H1 (cell line): ENCODE measurements around the gene SH2D1B. TPM values are rescaled to one million over a fixed set of nuclear protein-coding genes. Genes with fewer than 3 reads are reported as not detected.

Source experiments
- CTCF ChIA-PET: fragments of 300-600 bp; sonication (Branson Sonifier 250); formaldehyde crosslinking; loops from one replicate; lab custom pipeline; 2021; ENCODE audit not compliant: partially characterized antibody; lab: Charles Lee
- POLR2A ChIA-PET: fragments of 300-600 bp; sonication (Branson Sonifier 250); formaldehyde crosslinking; loops from one replicate; lab custom pipeline; 2021; ENCODE audit warnings: inconsistent platforms; ENCODE audit not compliant: partially characterized antibody; lab: Charles Lee
- DNase-seq, 2 experiments: peaks; one replicate each; pipeline versions ENCODE4 v3.0.0 to v3.0.0-alpha.2; 2010 to 2022; ENCODE audit warnings: low spot score in 2 of 2, low read depth in 1 of 2, mixed read lengths in 1 of 2
- FAIRE-seq: peaks from 2 replicates; lab custom pipeline; 2011; peaks lifted over from hg19 to GRCh38; lab: Jason Lieb, UNC
- H2AFZ ChIP-seq: 2 replicates; pipeline ENCODE4 v1.8.1; 2012; ENCODE audit warnings: low read length, inconsistent platforms
- H2AK5ac ChIP-seq: 2 replicates; pipeline ENCODE4 v1.6.1; 2013; ENCODE audit warnings: low read depth, low read length
- H2BK120ac ChIP-seq: replicated peaks from 2 replicates; pipeline ENCODE3; 2013; ENCODE audit warnings: low read depth, low read length, inconsistent platforms
- H2BK12ac ChIP-seq: 2 replicates; pipeline ENCODE4 v1.6.1; 2013; ENCODE audit warnings: low read depth, low read length
- H2BK15ac ChIP-seq: 2 replicates; pipeline ENCODE4 v1.6.1; 2013; ENCODE audit warnings: low read length
- H2BK20ac ChIP-seq: 2 replicates; pipeline ENCODE4 v1.6.1; 2013; ENCODE audit warnings: low read length
- H2BK5ac ChIP-seq: 2 replicates; pipeline ENCODE4 v1.6.1; 2013; ENCODE audit warnings: low read depth, low read length
- H3K14ac ChIP-seq: 2 replicates; pipeline ENCODE4 v1.6.1; 2013; ENCODE audit warnings: inconsistent platforms; ENCODE audit not compliant: insufficient read length
- H3K18ac ChIP-seq: 2 replicates; pipeline ENCODE4 v1.6.1; 2013; ENCODE audit warnings: low read length; ENCODE audit errors: extremely low read depth
- H3K23ac ChIP-seq: 2 replicates; pipeline ENCODE4 v1.6.1; 2013; ENCODE audit warnings: inconsistent platforms; ENCODE audit not compliant: insufficient read length
- H3K23me2 ChIP-seq: 2 replicates; pipeline ENCODE4 v1.6.1; 2013; ENCODE audit warnings: low read depth, low read length
- H3K27ac ChIP-seq: 2 replicates; pipeline ENCODE4 v1.6.1; 2011; ENCODE audit warnings: low read depth, low read length, inconsistent platforms
- H3K27me3 ChIP-seq, 4 experiments: replicated peaks in 1 of 4; 1 replicate in 1 of 4; 2 replicates in 3 of 4; pipeline versions ENCODE4 v1.6.1 to v1.8.1; 2011 to 2013; ENCODE audit warnings: low read length in 3 of 4, mild to moderate bottlenecking in 3 of 4, inconsistent platforms in 2 of 4, mixed read lengths in 2 of 4, moderate library complexity in 1 of 4; ENCODE audit not compliant: control insufficient read depth in 3 of 4, insufficient read depth in 3 of 4; ENCODE audit errors: extremely low read depth in 1 of 4
- H3K36me3 ChIP-seq, 4 experiments: 2 replicates each; pipeline versions ENCODE4 v1.6.1 to v1.8.1; 2011 to 2013; ENCODE audit warnings: mild to moderate bottlenecking in 4 of 4, low read length in 3 of 4, moderate library complexity in 2 of 4, control low read depth in 1 of 4, inconsistent platforms in 1 of 4; ENCODE audit not compliant: insufficient read depth in 4 of 4, control insufficient read depth in 2 of 4
- H3K4ac ChIP-seq: replicated peaks from 2 replicates; pipeline ENCODE3; 2013; ENCODE audit warnings: low read length, low read depth, mixed read lengths, inconsistent platforms; ENCODE audit not compliant: insufficient read length
- H3K4me1 ChIP-seq, 4 experiments: replicated peaks in 1 of 4; 1 replicate in 1 of 4; 2 replicates in 3 of 4; pipeline versions ENCODE4 v1.6.1 to v1.8.1; 2011 to 2013; ENCODE audit warnings: low read length in 3 of 4, inconsistent platforms in 2 of 4, mixed read lengths in 1 of 4; ENCODE audit not compliant: insufficient read depth in 4 of 4, control insufficient read depth in 3 of 4
- H3K4me2 ChIP-seq, 2 experiments: 2 replicates each; pipeline versions ENCODE4 v1.6.1 to v1.8.1; 2011 to 2013; ENCODE audit warnings: low read depth in 2 of 2, low read length in 2 of 2, control low read depth in 1 of 2, inconsistent platforms in 1 of 2, mild to moderate bottlenecking in 1 of 2; ENCODE audit not compliant: insufficient read depth in 1 of 2
- H3K4me3 ChIP-seq, 4 experiments: fragments of 200-600, 300-600 bp in 1 of 4; sonication (generic), shearing (Covaris generic), sonication (Bioruptor Twin) in 1 of 4; 2 replicates each; pipeline versions ENCODE4 v1.5.1 to v1.8.1; 2011 to 2016; ENCODE audit warnings: low read length in 4 of 4, low read depth in 3 of 4, control low read depth in 2 of 4, inconsistent platforms in 2 of 4, mild to moderate bottlenecking in 2 of 4, mixed read lengths in 1 of 4, moderate library complexity in 1 of 4; ENCODE audit not compliant: insufficient read depth in 2 of 4; ENCODE audit errors: extremely low read depth in 1 of 4
- H3K56ac ChIP-seq: replicated peaks from 2 replicates; pipeline ENCODE3; 2013; ENCODE audit warnings: low read depth, mild to moderate bottlenecking, mixed read lengths, low read length, inconsistent platforms; ENCODE audit not compliant: insufficient read length
- H3K79me1 ChIP-seq: 2 replicates; pipeline ENCODE4 v1.6.1; 2013; ENCODE audit warnings: low read depth, low read length, control low read depth
- H3K79me2 ChIP-seq, 2 experiments: 2 replicates each; pipeline versions ENCODE4 v1.6.1 to v1.8.1; 2012 to 2013; ENCODE audit warnings: low read length in 2 of 2, mild to moderate bottlenecking in 2 of 2, inconsistent platforms in 1 of 2; ENCODE audit not compliant: insufficient read depth in 2 of 2, control insufficient read depth in 1 of 2
- H3K9ac ChIP-seq, 4 experiments: replicated peaks in 1 of 4; 1 replicate in 1 of 4; 2 replicates in 3 of 4; pipeline versions ENCODE4 v1.6.1 to v1.8.1; 2011 to 2013; ENCODE audit warnings: low read depth in 3 of 4, low read length in 3 of 4, control low read depth in 2 of 4, mild to moderate bottlenecking in 2 of 4, moderate library complexity in 2 of 4, inconsistent platforms in 1 of 4; ENCODE audit errors: extremely low read depth in 1 of 4
- H3K9me3 ChIP-seq, 2 experiments: 2 replicates each; pipeline versions ENCODE4 v1.6.1 to v1.8.1; 2012 to 2013; ENCODE audit warnings: mild to moderate bottlenecking in 2 of 2, moderate library complexity in 2 of 2, control low read depth in 1 of 2, inconsistent platforms in 1 of 2, low read depth in 1 of 2, low read length in 1 of 2, mixed read lengths in 1 of 2; ENCODE audit not compliant: insufficient read depth in 2 of 2
- H4K20me1 ChIP-seq, 2 experiments: replicated peaks in 1 of 2; 2 replicates each; pipeline versions ENCODE3 to v1.8.1; 2011 to 2013; ENCODE audit warnings: inconsistent platforms in 2 of 2, low read length in 2 of 2, mild to moderate bottlenecking in 1 of 2; ENCODE audit not compliant: insufficient read depth in 2 of 2, control insufficient read depth in 1 of 2
- H4K5ac ChIP-seq: 2 replicates; pipeline ENCODE4 v1.6.1; 2013; ENCODE audit warnings: low read length, low read depth, mixed read lengths, inconsistent platforms; ENCODE audit not compliant: insufficient read length
- H4K8ac ChIP-seq: 2 replicates; pipeline ENCODE4 v1.8.0; 2013; ENCODE audit warnings: mild to moderate bottlenecking, moderate library complexity, low read length, inconsistent platforms; ENCODE audit not compliant: insufficient read depth; ENCODE audit errors: extremely low read depth
- H4K91ac ChIP-seq: replicated peaks from 2 replicates; pipeline ENCODE3; 2013; ENCODE audit warnings: low read length, mixed read lengths, inconsistent platforms; ENCODE audit not compliant: insufficient read length
- CBX5 ChIP-seq: fragments of 300-800, 300-1000 bp; sonication (generic); IDR thresholded peaks from 2 replicates; pipeline ENCODE4 v1.7.1; 2016; ENCODE audit warnings: antibody characterized with exemption, low read length, low read depth
- CTBP2 ChIP-seq: IDR thresholded peaks from 2 replicates; pipeline ENCODE4 v1.7.0; 2011; ENCODE audit warnings: borderline replicate concordance, mild to moderate bottlenecking, moderate library complexity, mixed read lengths, low read length; ENCODE audit not compliant: insufficient read depth, insufficient read length
- KDM4A ChIP-seq: IDR thresholded peaks from one replicate; pipeline ENCODE4 v1.7.1; 2012; ENCODE audit warnings: low read depth, mild to moderate bottlenecking, moderate library complexity, low read length, inconsistent platforms; ENCODE audit not compliant: severe bottlenecking
- PHF8 ChIP-seq: fragments of 200-600 bp; sonication (generic); conservative IDR thresholded peaks from 2 replicates; pipeline ENCODE4 v1.7.1; 2012; ENCODE audit warnings: low read depth, mild to moderate bottlenecking, inconsistent platforms, low read length, moderate library complexity
- POU5F1 ChIP-seq: IDR thresholded peaks from 2 replicates; pipeline ENCODE4 v1.6.1; 2011; ENCODE audit warnings: low read depth, mild to moderate bottlenecking, low read length, moderate library complexity
- SIX5 ChIP-seq: IDR thresholded peaks from 2 replicates; pipeline ENCODE4 v1.6.1; 2011; ENCODE audit warnings: mild to moderate bottlenecking, low read depth, low read length
- TAF7 ChIP-seq: optimal IDR thresholded peaks from 2 replicates; pipeline ENCODE3; 2011; ENCODE audit warnings: low read depth, mild to moderate bottlenecking, inconsistent platforms, low read length, moderate library complexity, borderline replicate concordance
- WGBS, 2 experiments: shearing (Covaris generic) in 1 of 2; methylation state at CpG; one replicate each; pipeline versions ENCODE4 v1.1.6 to v1.1.7; 2013 to 2015; ENCODE audit warnings: low lambda C conversion rate in 2 of 2, mixed read lengths in 2 of 2, inconsistent platforms in 1 of 2, low coverage in 1 of 2, missing lambda C conversion rate in 1 of 2; ENCODE audit not compliant: insufficient replicate concordance in 2 of 2, insufficient coverage in 1 of 2, insufficient read length in 1 of 2; ENCODE audit errors: extremely low coverage in 1 of 2, missing lambda C conversion rate in 1 of 2; 5-methylcytosine and 5-hydroxymethylcytosine counted together
- polyA plus RNA-seq, 7 experiments: library from polyadenylated mRNA; depleted of rRNA in 3 of 7; stranded (reverse) in 5 of 7; unstranded in 2 of 7; fragments of >200 nt in 5 of 7; fragments of 200-250 nt in 2 of 7; gene quantifications; 1 replicate in 5 of 7; 2 replicates in 1 of 7; 4 replicates in 1 of 7; pipeline versions ENCODE4 v1.2.1 to v1.2.3, GENCODE V29; 2011 to 2013; ENCODE audit warnings: missing spikeins in 2 of 7, mixed read lengths in 2 of 7
- total RNA-seq: library from RNA; stranded (reverse); fragmentation: NEBNext Ultra II Directional; extraction: Animal tissue kit (Norgen Biotek cat#: 25700); gene quantifications from 2 replicates; pipeline ENCODE4 v1.2.1, GENCODE V29; 2021
- TF ChIP-seq, protein P1 (sequence below), 3 experiments: IDR thresholded peaks; 1 replicate in 2 of 3; 2 replicates in 1 of 3; pipeline versions ENCODE4 v1.5.1 to v1.6.1; 2011; ENCODE audit warnings: low read length in 3 of 3, mild to moderate bottlenecking in 3 of 3, inconsistent platforms in 2 of 3, low read depth in 1 of 3, moderate library complexity in 1 of 3; ENCODE audit not compliant: insufficient read depth in 1 of 3; ENCODE audit errors: control extremely low read depth in 1 of 3
- TF ChIP-seq, protein P2 (sequence below): IDR thresholded peaks from 2 replicates; pipeline ENCODE4 v1.6.1; 2012; ENCODE audit warnings: low read length, inconsistent platforms

The SH2D1B gene
- total and polyA plus RNA-seq, 2 of the 8 experiments (the other 6 are each of a cell fraction or from before 2014, with no cell fraction given) = not detected

DNA sequence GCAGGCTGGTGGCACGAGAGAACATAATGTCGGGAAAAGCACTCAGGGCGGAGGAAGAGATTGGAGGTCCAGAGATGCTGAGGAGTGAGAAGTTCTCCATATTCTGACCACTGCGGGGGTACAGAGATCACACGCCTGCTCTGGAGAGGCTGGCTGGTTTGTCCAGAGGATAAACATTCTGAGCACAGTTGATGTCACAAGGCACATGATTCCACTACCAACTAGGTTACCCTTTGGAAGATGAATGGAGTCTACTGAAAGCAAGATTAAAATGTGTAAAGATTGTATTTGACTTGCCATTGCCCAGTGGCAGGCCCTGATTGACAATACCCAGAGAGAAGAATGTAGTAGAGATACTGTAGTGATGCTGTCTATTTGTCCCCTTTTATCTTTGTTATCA, 35.2 kb downstream of the SH2D1B start, which contains the start of gene SPATA46:
Gene SPATA46, minus strand, starts transcription at position 164 of the 400 bp plus-strand sequence. Its CDS starts 64 bp downstream, at position 100.
- no peaks in the 10 kb centered on the region for H3K23me2 ChIP-seq
- H3K4me2 ChIP-seq = no peak within 1 kb of the TSS
- H3K18ac ChIP-seq = no peak within 1 kb of the TSS
- no peak within 1 kb of the TSS for H3K56ac ChIP-seq
- H3K23ac ChIP-seq = no peak within 1 kb of the TSS
- no peaks in the 10 kb centered on the region for H3K79me2 ChIP-seq
- no peak within 1 kb of the TSS for H2BK120ac ChIP-seq
- H2AK5ac ChIP-seq = no peak within 1 kb of the TSS
- no peak within 1 kb of the TSS for H3K4ac ChIP-seq
- no peak within 1 kb of the TSS; the same call in 1 of the 2 replicates for H4K8ac ChIP-seq
- WGBS, 2 experiments = 94% methylated on average over 5 of the region's 5 CpGs; no CpG with 5 or more reads in 1 of the 2 experiments
- H3K36me3 ChIP-seq = 0 out of 8 replicates have a peak, but pooled peaks cover 0 to 2% (median 0%) of the 10 kb centered on the region in 4 experiments
- H2AFZ ChIP-seq = no peak within 1 kb of the TSS
- POLR2A ChIA-PET = interaction anchor here (0.7 to 1.4 kb wide), 2 partner anchors 9 to 366 kb away, joined by 3 to 4 read pairs; no protein-coding TSS in a partner anchor
- no peak within 1 kb of the TSS for H2BK20ac ChIP-seq
- no peak within 1 kb of the TSS for H3K14ac ChIP-seq
- H2BK5ac ChIP-seq = no peak within 1 kb of the TSS
- no peaks in the 10 kb centered on the region for H4K20me1 ChIP-seq
- DNase-seq (no peak), FAIRE-seq (no peak)
- no peak within 1 kb of the TSS for H3K9ac ChIP-seq
- H3K79me1 ChIP-seq = no peaks in the 10 kb centered on the region
- CTCF ChIA-PET = interaction anchor here (1.6 kb wide), 2 partner anchors 19 to 321 kb away, joined by 3 to 10 read pairs; no protein-coding TSS in a partner anchor
- H3K27ac ChIP-seq = no peak within 1 kb of the TSS
- no peak within 1 kb of the TSS for H2BK12ac ChIP-seq
- H3K9me3 ChIP-seq = no peaks in the 10 kb centered on the region
- 0 out of 7 replicates have a peak, but pooled peaks cover 0 to 1% (median 0%) of the 10 kb centered on the region in 4 experiments for H3K4me1 ChIP-seq
- H3K27me3 ChIP-seq = no peaks in the 10 kb centered on the region
- no peak within 1 kb of the TSS for H2BK15ac ChIP-seq
- H3K4me3 ChIP-seq = no peak within 1 kb of the TSS
- no peak within 1 kb of the TSS for H4K91ac ChIP-seq
- no peak within 1 kb of the TSS for H4K5ac ChIP-seq
- no peak for TF ChIP-seq KDM4A
- no peak for TF ChIP-seq CBX5
- TF ChIP-seq POU5F1 = no peak
- TF ChIP-seq TAF7 = no peak
- TF ChIP-seq PHF8 = no peak
- TF ChIP-seq CTBP2 = no peak
- no peak for TF ChIP-seq SIX5
- TF ChIP-seq, protein P1, sequence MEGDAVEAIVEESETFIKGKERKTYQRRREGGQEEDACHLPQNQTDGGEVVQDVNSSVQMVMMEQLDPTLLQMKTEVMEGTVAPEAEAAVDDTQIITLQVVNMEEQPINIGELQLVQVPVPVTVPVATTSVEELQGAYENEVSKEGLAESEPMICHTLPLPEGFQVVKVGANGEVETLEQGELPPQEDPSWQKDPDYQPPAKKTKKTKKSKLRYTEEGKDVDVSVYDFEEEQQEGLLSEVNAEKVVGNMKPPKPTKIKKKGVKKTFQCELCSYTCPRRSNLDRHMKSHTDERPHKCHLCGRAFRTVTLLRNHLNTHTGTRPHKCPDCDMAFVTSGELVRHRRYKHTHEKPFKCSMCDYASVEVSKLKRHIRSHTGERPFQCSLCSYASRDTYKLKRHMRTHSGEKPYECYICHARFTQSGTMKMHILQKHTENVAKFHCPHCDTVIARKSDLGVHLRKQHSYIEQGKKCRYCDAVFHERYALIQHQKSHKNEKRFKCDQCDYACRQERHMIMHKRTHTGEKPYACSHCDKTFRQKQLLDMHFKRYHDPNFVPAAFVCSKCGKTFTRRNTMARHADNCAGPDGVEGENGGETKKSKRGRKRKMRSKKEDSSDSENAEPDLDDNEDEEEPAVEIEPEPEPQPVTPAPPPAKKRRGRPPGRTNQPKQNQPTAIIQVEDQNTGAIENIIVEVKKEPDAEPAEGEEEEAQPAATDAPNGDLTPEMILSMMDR (IDR thresholded peaks at IDR 0.05; ENCODE audit: control extremely low read depth in 1 of 3, insufficient read depth in 1 of 3, low read depth in 1 of 3, low read length in 3 of 3) = no peak
- TF ChIP-seq, protein P2, sequence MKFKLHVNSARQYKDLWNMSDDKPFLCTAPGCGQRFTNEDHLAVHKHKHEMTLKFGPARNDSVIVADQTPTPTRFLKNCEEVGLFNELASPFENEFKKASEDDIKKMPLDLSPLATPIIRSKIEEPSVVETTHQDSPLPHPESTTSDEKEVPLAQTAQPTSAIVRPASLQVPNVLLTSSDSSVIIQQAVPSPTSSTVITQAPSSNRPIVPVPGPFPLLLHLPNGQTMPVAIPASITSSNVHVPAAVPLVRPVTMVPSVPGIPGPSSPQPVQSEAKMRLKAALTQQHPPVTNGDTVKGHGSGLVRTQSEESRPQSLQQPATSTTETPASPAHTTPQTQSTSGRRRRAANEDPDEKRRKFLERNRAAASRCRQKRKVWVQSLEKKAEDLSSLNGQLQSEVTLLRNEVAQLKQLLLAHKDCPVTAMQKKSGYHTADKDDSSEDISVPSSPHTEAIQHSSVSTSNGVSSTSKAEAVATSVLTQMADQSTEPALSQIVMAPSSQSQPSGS = no peak
